ENCODE measurements around the gene SHH. TPM values are rescaled to one million over a fixed set of nuclear protein-coding genes. Genes with fewer than 3 reads are reported as not detected.

SHH gene
- total and polyA plus RNA-seq, 11 donors, result not detected

DNA sequence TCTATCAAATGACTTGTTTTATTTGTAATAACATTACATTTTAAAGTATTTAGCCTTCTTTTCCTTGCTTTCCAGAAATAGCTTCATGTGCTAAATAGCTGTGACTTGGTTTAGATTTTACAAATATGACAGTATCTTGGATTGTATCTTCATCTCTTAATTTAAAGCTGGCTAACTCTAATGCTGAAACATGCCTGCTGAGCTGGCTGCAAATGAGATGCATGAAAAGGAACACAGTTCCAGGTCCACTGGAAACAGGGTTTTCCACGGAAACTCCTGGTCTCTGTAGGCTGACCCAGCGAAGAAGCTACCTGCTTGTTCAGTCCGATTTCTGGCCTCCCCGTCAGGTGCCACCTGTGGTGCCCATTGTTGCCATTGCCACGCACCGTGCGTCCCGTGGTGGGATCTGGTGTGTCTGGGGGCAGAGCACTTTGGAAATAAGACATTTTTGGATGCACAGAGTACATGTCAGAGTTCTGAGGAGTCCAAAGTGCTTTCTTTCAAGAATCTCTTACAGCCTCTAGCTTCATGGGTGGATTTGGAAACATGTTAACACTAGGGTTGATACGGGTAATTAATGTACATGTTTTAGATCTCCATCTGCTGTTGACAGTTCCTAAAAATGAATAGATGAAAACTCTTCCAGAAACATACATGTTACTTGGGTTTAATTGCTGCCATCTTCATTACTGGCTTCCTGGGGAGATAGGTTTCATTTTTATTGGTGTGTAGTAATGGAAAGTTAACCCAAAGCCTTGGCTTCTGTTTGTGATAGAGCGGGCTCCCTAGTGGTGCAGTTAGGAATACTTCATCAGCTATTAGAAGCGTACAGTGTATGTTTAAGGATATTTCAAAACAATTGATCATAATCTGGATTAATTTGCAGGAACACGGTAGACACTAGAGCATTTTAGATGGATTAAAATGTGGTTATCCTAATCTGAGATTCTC lies 45.0 kb downstream of the SHH start:
- intact Hi-C loops (cut with DNase I), result loop anchor here in 4 of 10 donors (2.0 to 10.0 kb wide), 6 partner anchors 125 to 852 kb away; partner anchors contain the start of gene RBM33 (in 1 of the 4)
- WGBS, 4 donors, result 88 to 94% (median 90%) methylated on average over 12 of the region's 12 CpGs
- H3K4me1 ChIP-seq, result peaks cover 4 to 41% (median 19%) of the 10 kb centered on the region in 12 donors
- ATAC-seq (no peak), DNase-seq (no peak)
- no peak overlapping the region for H3K4me3 ChIP-seq
- H3K27ac ChIP-seq, result no peak overlapping the region
- no peaks in the 10 kb centered on the region for H3K27me3 ChIP-seq
- no peaks in the 10 kb centered on the region for H3K9me3 ChIP-seq
- TF ChIP-seq, protein P1, sequence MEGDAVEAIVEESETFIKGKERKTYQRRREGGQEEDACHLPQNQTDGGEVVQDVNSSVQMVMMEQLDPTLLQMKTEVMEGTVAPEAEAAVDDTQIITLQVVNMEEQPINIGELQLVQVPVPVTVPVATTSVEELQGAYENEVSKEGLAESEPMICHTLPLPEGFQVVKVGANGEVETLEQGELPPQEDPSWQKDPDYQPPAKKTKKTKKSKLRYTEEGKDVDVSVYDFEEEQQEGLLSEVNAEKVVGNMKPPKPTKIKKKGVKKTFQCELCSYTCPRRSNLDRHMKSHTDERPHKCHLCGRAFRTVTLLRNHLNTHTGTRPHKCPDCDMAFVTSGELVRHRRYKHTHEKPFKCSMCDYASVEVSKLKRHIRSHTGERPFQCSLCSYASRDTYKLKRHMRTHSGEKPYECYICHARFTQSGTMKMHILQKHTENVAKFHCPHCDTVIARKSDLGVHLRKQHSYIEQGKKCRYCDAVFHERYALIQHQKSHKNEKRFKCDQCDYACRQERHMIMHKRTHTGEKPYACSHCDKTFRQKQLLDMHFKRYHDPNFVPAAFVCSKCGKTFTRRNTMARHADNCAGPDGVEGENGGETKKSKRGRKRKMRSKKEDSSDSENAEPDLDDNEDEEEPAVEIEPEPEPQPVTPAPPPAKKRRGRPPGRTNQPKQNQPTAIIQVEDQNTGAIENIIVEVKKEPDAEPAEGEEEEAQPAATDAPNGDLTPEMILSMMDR (IDR thresholded peaks at IDR 0.05), result no peak
- no peak for TF ChIP-seq POLR2A (IDR thresholded peaks at IDR 0.05)
- H3K36me3 ChIP-seq, result peaks cover 0 to 87% (median 77%) of the 10 kb centered on the region in 9 donors

DNA sequence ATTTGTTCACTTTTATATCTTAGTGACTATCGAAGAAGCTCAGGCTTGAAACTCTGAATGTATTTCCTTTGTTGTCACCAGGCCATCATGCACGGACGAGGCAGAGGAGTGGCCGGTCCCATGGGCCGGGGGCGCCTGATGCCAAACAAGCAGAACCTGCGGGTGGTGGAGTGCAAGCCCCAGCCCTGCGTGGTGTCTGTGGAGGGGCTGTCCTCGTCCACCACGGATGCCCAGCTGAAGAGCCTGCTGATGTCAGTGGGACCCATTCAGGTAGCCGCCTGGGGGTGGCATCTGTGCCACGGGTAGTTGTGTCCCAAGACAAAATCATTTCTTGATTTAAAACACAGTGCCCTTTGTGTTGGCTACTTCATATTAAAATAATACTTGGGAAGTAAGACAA lies 45.9 kb downstream of the SHH start:
- peaks cover 0 to 78% (median 70%) of the 10 kb centered on the region in 9 donors for H3K36me3 ChIP-seq
- TF ChIP-seq, protein P1 (IDR thresholded peaks at IDR 0.05), result no peak
- TF ChIP-seq POLR2A (IDR thresholded peaks at IDR 0.05), result no peak
- H3K27me3 ChIP-seq, result no peaks in the 10 kb centered on the region
- no peaks in the 10 kb centered on the region for H3K9me3 ChIP-seq
- H3K4me1 ChIP-seq, result peaks cover 4 to 50% (median 21%) of the 10 kb centered on the region in 12 donors
- WGBS, 4 donors, result 84 to 93% (median 88%) methylated on average over 12 of the region's 12 CpGs
- H3K27ac ChIP-seq, result no peak overlapping the region
- H3K4me3 ChIP-seq, result no peak overlapping the region
- ATAC-seq, result no peak
- DNase-seq, result no peak
- intact Hi-C loops (cut with DNase I), result loop anchor here in 4 of 10 donors (2.0 to 10.0 kb wide), 6 partner anchors 124 to 852 kb away; partner anchors contain the start of gene RBM33 (in 1 of the 4)

DNA sequence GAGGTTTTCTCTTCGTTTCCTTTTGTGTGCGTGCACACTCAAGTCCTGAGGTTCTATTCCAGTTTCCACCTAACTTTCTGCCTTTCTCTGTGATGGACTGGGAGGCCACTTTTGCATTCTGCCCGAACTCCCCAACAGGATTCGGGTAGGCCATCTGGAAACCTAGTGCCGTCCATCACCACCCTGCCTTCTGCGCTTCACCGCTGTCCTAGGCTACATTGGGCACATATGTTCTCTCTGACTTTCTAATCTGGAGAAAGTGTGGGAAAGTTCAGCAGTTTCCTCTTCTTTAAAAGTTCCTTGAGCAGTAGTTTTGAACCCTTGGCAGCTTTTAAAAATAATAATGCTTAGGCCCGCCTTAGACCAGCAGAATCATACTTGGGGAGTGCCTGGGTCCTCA lies 46.8 kb downstream of the SHH start:
- Histone ChIP-seq H3K4me3 (no peak overlapping the region), H3K4me1 (peaks cover 4 to 59% (median 21%) of the 10 kb centered on the region in 12 donors), H3K36me3 (peaks cover 0 to 69% (median 62%) of the 10 kb centered on the region in 9 donors), H3K9me3 (no peaks in the 10 kb centered on the region), H3K27me3 (no peaks in the 10 kb centered on the region), H3K27ac (peak overlapping the region in 2 of 12 donors; percentile 33 to 85)
- DNase-seq (no peak), ATAC-seq (no peak)
- TF ChIP-seq, protein P1 (IDR thresholded peaks at IDR 0.05), result no peak
- TF ChIP-seq POLR2A (IDR thresholded peaks at IDR 0.05), result no peak
- intact Hi-C loops (cut with DNase I), result loop anchor here in 4 of 10 donors (5.0 to 10.0 kb wide), 5 partner anchors 123 to 851 kb away; partner anchors contain the start of gene RBM33 (in 1 of the 4)
- 82 to 93% (median 91%) methylated on average over 8 of the region's 8 CpGs for WGBS, 4 donors

DNA sequence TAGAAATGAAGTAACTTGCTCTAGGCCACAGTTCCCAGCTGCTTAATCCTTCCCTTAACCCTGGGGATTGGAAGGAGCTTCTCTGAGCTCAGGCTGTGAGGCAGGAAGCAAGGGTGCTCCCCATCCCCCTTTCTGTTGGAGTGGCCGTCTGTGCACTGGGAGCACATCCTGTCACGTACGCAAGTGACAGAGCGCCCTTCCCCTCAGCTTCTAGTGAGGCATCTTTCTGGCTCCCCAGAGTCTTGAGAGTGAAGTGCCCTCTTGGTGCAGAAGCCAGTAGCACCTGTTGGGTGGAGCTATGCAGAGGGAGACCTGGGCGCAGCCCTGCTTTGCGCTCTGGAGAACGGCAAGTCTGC lies 47.8 kb downstream of the SHH start:
- DNase-seq (peak in 2 of 5 donors; percentile 35 to 63), ATAC-seq (peak; percentile 15 to 54 (median 40))
- WGBS, 4 donors, result 53 to 80% (median 66%) methylated on average over 7 of the region's 7 CpGs
- Histone ChIP-seq H3K4me3 (no peak overlapping the region), H3K4me1 (peaks cover 4 to 63% (median 22%) of the 10 kb centered on the region in 12 donors), H3K27ac (peak overlapping the region in 11 of 12 donors; percentile 3 to 85 (median 48)), H3K36me3 (peaks cover 0 to 66% (median 51%) of the 10 kb centered on the region in 9 donors), H3K9me3 (no peaks in the 10 kb centered on the region), H3K27me3 (no peaks in the 10 kb centered on the region)
- intact Hi-C loops (cut with DNase I), result loop anchor here in 2 of 10 donors (5.0 to 10.0 kb wide), 2 partner anchors 117 to 850 kb away; no protein-coding TSS in a partner anchor
- TF ChIP-seq, protein P1 (IDR thresholded peaks at IDR 0.05), result no peak
- no peak for TF ChIP-seq POLR2A (IDR thresholded peaks at IDR 0.05)
